GM12892 (cell line): Measurements from ENCODE around the gene TOMM20L.
"Not testable (repeated sequence)": the region's sequence is repeated elsewhere in the genome, so short reads cannot be mapped to it uniquely, and the experiment has no call there.

Experiments used
- POLR2A ChIP-seq: IDR thresholded peaks from 2 replicates; pipeline ENCODE4 v1.6.1; 2011; ENCODE audit warnings: low read depth, low read length, control low read depth
- POLR2AphosphoS5 ChIP-seq: IDR thresholded peaks from 2 replicates; pipeline ENCODE4 v1.6.1; 2011; ENCODE audit warnings: low read depth, low read length, control low read depth
- TAF1 ChIP-seq: IDR thresholded peaks from 2 replicates; pipeline ENCODE4 v1.6.1; 2011; ENCODE audit warnings: low read depth, mild to moderate bottlenecking, control low read depth, low read length, borderline replicate concordance

- not testable (repeated sequence) for TF ChIP-seq POLR2A, POLR2AphosphoS5, TAF1
These were observed 33.5 kb upstream of the TOMM20L start for GRCh38 chr14:58362272-58362671.
